ENCODE results near the gene PNO1.

Gene PNO1

GRCh38 chr2:68167186-68167585 is 9.5 kb downstream of the PNO1 start:
- no peaks in the 10 kb centered on the region for H3K4me1 ChIP-seq
- no peak overlapping the region for H2AFZ ChIP-seq
- no peak for TF ChIP-seq CTCF (IDR thresholded peaks at IDR 0.05)
- H3K4me2 ChIP-seq (ENCODE audit: low read length), result no peak overlapping the region
- no peak overlapping the region for H3K4me3 ChIP-seq (ENCODE audit: low read depth, low read length)
- H3K9ac ChIP-seq, result no peak overlapping the region
- no peaks in the 10 kb centered on the region for H3K36me3 ChIP-seq (ENCODE audit: control insufficient read depth, insufficient read depth, low read length)
- H3K9me3 ChIP-seq (ENCODE audit: control insufficient read depth, low read length), result no peaks in the 10 kb centered on the region
- no peaks in the 10 kb centered on the region for H3K79me2 ChIP-seq
- H3K27ac ChIP-seq, result no peak overlapping the region
- H3K27me3 ChIP-seq (ENCODE audit: control insufficient read depth, insufficient read depth, low read length), result no peaks in the 10 kb centered on the region

GRCh38 chr2:68169308-68169707 is 11.6 kb downstream of the PNO1 start:
- no peaks in the 10 kb centered on the region for H3K4me1 ChIP-seq
- H3K4me3 ChIP-seq (ENCODE audit: low read depth, low read length), result no peak overlapping the region
- no peak overlapping the region for H3K4me2 ChIP-seq (ENCODE audit: low read length)
- H3K27me3 ChIP-seq (ENCODE audit: control insufficient read depth, insufficient read depth, low read length), result no peaks in the 10 kb centered on the region
- H2AFZ ChIP-seq, result no peak overlapping the region
- H3K27ac ChIP-seq, result no peak overlapping the region
- TF ChIP-seq CTCF (IDR thresholded peaks at IDR 0.05), result no peak
- H3K79me2 ChIP-seq, result no peaks in the 10 kb centered on the region
- H3K9ac ChIP-seq, result no peak overlapping the region
- H3K9me3 ChIP-seq (ENCODE audit: control insufficient read depth, low read length), result no peaks in the 10 kb centered on the region
- no peaks in the 10 kb centered on the region for H3K36me3 ChIP-seq (ENCODE audit: control insufficient read depth, insufficient read depth, low read length)

- H3K79me2 ChIP-seq, result no peaks in the 10 kb centered on the region
- H3K9me3 ChIP-seq (ENCODE audit: control insufficient read depth, low read length), result no peaks in the 10 kb centered on the region
- no peaks in the 10 kb centered on the region for H3K36me3 ChIP-seq (ENCODE audit: control insufficient read depth, insufficient read depth, low read length)
- no peaks in the 10 kb centered on the region for H3K4me1 ChIP-seq
- H3K9ac ChIP-seq, result no peak overlapping the region
- no peak overlapping the region for H2AFZ ChIP-seq
- no peaks in the 10 kb centered on the region for H3K27me3 ChIP-seq (ENCODE audit: control insufficient read depth, insufficient read depth, low read length)
- no peak for TF ChIP-seq CTCF (IDR thresholded peaks at IDR 0.05)
- no peak overlapping the region for H3K27ac ChIP-seq
- no peak overlapping the region for H3K4me2 ChIP-seq (ENCODE audit: low read length)
- H3K4me3 ChIP-seq (ENCODE audit: low read depth, low read length), result no peak overlapping the region
Observed at GRCh38 chr2:68171146-68171545, 13.5 kb downstream of the PNO1 start.

- no peak overlapping the region for H3K4me3 ChIP-seq (ENCODE audit: low read depth, low read length)
- H3K27ac ChIP-seq, result no peak overlapping the region
- H3K4me1 ChIP-seq, result no peaks in the 10 kb centered on the region
- no peak overlapping the region for H3K9ac ChIP-seq
- H3K27me3 ChIP-seq (ENCODE audit: control insufficient read depth, insufficient read depth, low read length), result no peaks in the 10 kb centered on the region
- H3K36me3 ChIP-seq (ENCODE audit: control insufficient read depth, insufficient read depth, low read length), result no peaks in the 10 kb centered on the region
- H3K79me2 ChIP-seq, result no peaks in the 10 kb centered on the region
- no peak for TF ChIP-seq CTCF (IDR thresholded peaks at IDR 0.05)
- no peaks in the 10 kb centered on the region for H3K9me3 ChIP-seq (ENCODE audit: control insufficient read depth, low read length)
- no peak overlapping the region for H3K4me2 ChIP-seq (ENCODE audit: low read length)
- no peak overlapping the region for H2AFZ ChIP-seq
Observed at GRCh38 chr2:68171684-68172083, 14.0 kb downstream of the PNO1 start.

GRCh38 chr2:68172521-68172920 is 14.8 kb downstream of the PNO1 start:
- Histone ChIP-seq H3K4me2 (ENCODE audit: low read length) (no peak overlapping the region), H3K27me3 (ENCODE audit: control insufficient read depth, insufficient read depth, low read length) (no peaks in the 10 kb centered on the region), H3K4me3 (ENCODE audit: low read depth, low read length) (no peak overlapping the region), H3K27ac (no peak overlapping the region), H3K4me1 (no peaks in the 10 kb centered on the region), H3K9me3 (ENCODE audit: control insufficient read depth, low read length) (no peaks in the 10 kb centered on the region), H2AFZ (no peak overlapping the region), H3K9ac (no peak overlapping the region), H3K79me2 (no peaks in the 10 kb centered on the region), H3K36me3 (ENCODE audit: control insufficient read depth, insufficient read depth, low read length) (no peaks in the 10 kb centered on the region)
- TF ChIP-seq CTCF (IDR thresholded peaks at IDR 0.05), result no peak

All from parathyroid adenoma (tissue), 2 donors.